T-helper 1 cell treated with Interleukin-12 subunit alpha and Interleukin-12 subunit beta and Interleukin-4 antibody, amounts not matched to agents 30 ng/mL and 1 ng/mL, for 36 hours (primary cell): Measurements from ENCODE around the gene LSR. TPM values are rescaled to one million over a fixed set of nuclear protein-coding genes. Genes with fewer than 3 reads are reported as not detected.

Experiments used
- intact Hi-C: fragments of 100-400 bp; cut with micrococcal nuclease; formaldehyde crosslinking; loops from one replicate; pipeline ENCODE4 v1.15.1; 2024
- total RNA-seq: library from RNA; stranded (reverse); gene quantifications from 2 replicates; pipeline ENCODE4 v1.2.3, GENCODE V29; 2022

Gene LSR
- total RNA-seq, 1 donor from 2014 or later, result 5.6 TPM

DNA sequence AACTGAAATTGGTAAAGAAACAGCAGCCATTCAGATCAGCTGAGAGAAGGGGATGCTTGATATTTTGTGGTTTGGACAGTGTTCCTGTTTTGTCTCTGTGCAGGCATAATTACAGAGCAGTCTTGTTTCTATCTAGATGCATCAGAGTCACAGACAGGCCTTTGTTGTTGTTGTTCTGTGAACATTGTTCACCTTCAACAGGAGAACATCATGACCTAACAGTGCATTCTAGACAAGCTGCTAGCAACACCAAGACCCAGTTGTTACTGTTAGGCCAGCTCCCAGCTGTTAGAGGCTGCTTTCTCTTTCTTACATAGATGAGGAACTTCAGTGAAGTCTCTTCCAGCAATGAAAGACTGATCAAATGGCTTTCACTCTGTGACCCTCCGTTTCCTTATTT, 8.5 kb upstream of the LSR start:
- intact Hi-C loops, result no loop called here

GRCh38 chr19:35241417-35241816, 7.4 kb upstream of the LSR start:
- intact Hi-C loops, result no loop called here

- intact Hi-C loops, result loop anchor here (5.0 kb wide), 1 partner anchor 34 kb away; no protein-coding TSS in a partner anchor
Observed at GRCh38 chr19:35246466-35247092, 2.2 kb upstream of the LSR start.

GRCh38 chr19:35247526-35248309, 1.1 kb upstream of the LSR start:
- intact Hi-C loops, result loop anchor here (2.0 to 5.0 kb wide), 2 partner anchors 35 to 107 kb away; no protein-coding TSS in a partner anchor

- intact Hi-C loops, result loop anchor here (2.0 to 5.0 kb wide), 2 partner anchors 37 to 108 kb away; no protein-coding TSS in a partner anchor
Observed at GRCh38 chr19:35249146-35249847, 495 bp downstream of the LSR start.

DNA sequence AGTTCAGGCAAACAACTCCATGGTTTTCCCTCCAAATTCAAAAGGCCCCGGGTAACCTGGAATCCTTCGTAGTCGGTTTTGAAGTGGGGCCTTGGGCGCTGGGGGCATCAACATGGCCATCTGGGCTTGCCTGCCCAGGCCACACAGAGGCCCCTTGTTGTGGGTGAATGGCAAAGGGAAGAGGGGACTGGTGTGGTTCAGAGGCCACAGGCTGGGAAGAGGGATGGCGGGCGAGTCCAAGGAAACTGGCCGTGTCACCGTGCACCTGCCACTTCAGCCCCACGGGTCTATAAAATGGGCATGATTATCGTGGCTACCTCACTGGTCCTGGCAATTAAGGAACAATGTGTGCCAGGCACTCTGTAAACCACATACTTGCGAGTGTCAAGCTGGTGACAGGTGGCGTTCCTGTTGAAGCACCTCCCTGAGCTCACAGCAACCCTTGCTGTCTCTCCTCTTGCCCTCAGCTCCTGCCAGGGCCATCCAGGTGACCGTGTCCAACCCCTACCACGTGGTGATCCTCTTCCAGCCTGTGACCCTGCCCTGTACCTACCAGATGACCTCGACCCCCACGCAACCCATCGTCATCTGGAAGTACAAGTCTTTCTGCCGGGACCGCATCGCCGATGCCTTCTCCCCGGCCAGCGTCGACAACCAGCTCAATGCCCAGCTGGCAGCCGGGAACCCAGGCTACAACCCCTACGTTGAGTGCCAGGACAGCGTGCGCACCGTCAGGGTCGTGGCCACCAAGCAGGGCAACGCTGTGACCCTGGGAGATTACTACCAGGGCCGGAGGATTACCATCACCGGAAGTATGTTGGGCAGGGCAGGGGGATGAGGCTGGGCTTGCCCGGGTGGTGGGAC, 1.3 kb downstream of the LSR start:
- intact Hi-C loops, result loop anchor here (2.0 to 5.0 kb wide), 2 partner anchors 38 to 109 kb away; no protein-coding TSS in a partner anchor

- intact Hi-C loops, result no loop called here
Observed at GRCh38 chr19:35251456-35251855, 2.7 kb downstream of the LSR start.

DNA sequence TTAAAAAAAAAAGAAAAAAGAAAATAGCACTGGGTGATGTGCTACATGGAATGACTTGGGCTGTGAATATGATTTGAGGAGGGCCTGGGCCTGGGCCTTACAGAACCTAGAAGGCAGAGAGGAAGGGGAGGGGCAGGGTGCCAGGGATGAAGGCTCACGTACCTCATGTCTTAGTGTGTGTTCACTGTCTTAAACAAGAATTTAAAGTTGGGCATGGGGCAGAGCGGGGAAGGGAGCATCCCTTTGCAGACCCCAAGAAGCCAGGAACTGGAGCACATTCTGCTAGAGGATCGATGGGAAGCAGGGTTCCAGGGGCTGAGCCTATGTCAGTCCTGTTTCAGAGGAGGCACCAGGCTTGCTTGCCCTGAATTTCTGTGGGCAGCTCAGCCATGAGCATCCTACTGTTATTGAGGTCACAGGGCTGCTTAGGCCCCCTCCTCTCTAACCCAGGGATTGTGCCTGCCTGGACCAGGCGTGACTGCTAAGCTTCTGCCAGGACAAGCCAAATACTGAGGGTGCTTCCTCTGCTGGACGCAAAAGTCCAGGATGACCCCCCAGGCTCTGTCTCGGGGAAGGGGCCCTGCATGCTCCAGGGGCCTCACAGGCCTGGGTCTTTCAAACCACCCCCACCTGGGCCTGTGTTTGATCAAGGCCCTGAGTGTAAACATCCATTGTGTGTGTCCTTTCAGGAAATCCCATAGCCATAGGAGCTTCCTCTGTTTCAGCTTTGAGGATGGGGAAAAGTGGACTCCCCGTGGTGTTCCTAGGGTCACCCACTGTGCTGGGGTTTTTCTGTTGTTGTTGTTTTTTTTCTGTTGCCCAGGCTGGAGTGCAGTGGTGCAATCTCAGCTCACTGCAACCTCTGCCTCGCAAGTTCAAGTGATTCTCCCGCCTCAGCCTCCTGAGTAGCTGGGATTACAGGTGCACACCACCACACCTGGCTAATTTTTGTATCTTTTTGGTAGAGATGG, 4.8 kb downstream of the LSR start:
- intact Hi-C loops, result no loop called here

GRCh38 chr19:35254341-35255297, 5.8 kb downstream of the LSR start:
- intact Hi-C loops, result no loop called here

DNA sequence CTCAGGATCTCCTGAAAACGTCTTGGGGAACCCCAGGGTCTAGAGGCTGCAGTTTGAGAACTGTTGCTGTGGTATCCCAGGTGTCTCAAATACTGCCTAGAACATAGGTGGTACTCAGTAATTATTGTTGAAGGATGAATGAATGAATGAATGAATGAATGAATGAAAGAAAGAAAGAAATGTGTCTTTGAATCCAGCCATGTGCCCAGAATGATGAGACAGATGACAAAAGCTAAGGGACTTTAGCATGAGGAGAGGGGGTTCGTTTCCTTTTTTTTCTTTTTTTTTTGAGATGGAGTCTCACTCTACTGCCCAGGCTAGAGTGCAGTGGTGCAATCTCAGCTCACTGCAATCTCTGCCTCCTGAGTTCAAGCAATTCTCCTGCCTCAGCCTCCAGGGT, 7.8 kb downstream of the LSR start:
- intact Hi-C loops, result no loop called here

GRCh38 chr19:35257113-35257461, 8.3 kb downstream of the LSR start:
- intact Hi-C loops, result no loop called here

DNA sequence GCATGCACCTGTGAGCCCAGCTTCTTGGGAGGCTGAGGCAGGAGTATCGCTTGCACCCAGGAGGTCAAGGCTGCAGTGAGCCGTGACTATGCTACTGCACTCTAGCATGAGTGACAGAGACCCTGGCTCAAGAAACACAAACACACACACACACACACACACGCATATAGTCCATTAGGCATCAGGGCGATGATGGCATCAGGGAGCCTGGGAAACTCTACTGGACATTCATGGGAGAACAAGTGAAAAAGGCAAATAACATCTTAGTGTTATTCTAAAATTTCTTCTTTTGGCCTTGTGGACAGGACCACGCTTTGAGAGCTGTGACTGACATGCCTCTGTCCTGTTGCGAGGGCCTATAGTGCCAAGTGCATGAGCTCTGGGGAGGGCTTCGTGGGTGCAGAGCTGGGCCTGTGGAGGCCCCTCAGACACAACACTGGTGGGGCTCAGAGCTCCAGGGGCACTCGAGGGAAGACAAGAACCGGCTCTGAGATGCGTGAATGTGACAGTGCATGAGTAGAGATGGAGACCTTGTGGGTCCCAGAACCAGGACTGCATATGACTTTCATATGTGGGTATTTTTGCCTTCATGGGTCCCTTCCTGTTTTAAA, 12.0 kb downstream of the LSR start:
- intact Hi-C loops, result no loop called here

DNA sequence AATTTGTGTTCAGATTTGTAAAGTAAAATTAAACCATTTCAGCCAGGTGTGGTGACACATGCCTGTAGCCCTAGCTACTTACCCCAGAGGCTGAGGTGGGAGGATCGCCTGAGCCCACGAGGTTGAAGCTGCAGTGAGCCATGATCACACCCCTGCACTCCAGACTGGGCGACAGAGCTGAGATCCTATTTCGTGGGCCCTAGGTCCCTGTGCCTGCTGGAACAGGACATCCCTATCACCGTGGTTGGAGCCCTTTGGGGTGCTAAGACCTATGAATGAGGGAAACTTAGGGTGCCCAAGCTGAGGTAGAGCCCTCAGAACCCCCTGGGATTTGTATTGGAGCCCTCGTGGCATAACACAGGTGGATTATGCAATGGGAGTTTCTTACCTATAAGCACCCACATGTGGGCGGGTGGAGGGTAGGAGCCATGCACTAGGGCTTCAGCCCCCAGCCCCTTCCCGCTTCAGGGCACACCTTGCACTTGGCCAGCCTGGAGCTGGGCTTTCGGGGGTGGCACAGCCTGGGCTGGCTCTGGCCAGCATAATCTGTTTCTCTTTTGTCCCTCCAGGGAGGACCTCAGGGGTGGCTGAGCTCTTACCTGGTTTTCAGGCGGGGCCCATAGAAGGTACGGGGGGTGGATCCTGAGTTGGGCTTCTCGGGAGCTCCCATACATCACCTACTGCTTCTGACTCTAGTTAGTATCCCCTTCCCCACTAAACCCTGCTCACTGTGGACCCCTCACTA, 12.7 kb downstream of the LSR start:
- intact Hi-C loops, result no loop called here

GRCh38 chr19:35262101-35262761, 13.4 kb downstream of the LSR start:
- intact Hi-C loops, result no loop called here

GRCh38 chr19:35264268-35265125, 15.7 kb downstream of the LSR start:
- intact Hi-C loops, result loop anchor here (5.0 kb wide), 1 partner anchor 72 kb away; no protein-coding TSS in a partner anchor
